Testis (tissue), 2 donors: ENCODE results near the gene DLG5.

Experiments used
- POLR2A ChIP-seq: fragments of 450-650 bp; IDR thresholded peaks from one replicate; pipeline ENCODE4 v1.6.1; 2017; ENCODE audit warnings: antibody characterized with exemption, mild to moderate bottlenecking, moderate library complexity
- TF ChIP-seq, protein P1 (sequence below), 3 experiments: fragments of 450-650 bp in 2 of 3; fragments of 200-600 bp in 1 of 3; sonication (generic) in 1 of 3; IDR thresholded peaks; one replicate each; pipeline ENCODE4 v1.5.1; 2016 to 2019; ENCODE audit warnings: antibody characterized with exemption in 3 of 3, mild to moderate bottlenecking in 2 of 3, moderate library complexity in 1 of 3

DNA sequence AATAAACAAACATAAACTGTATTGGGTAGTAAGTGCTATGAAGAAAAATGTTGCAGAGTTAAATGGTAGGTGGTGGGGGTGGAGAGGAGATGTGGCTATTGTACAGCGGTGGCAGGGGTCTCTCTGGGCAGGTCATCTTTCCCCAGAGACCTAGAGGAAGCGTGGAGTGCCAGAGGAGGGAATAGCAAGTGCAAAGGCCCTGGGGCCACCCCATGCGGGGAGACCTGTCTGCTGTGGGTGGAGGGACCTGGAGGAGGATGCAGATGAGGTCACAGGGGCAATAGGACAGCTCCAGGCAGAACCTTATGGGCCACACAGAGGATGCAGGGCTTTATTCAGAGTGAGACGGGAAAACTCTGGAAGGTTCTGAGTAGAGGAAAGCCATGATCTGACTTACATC lies 47.5 kb downstream of the DLG5 start:
- TF ChIP-seq, protein P1, sequence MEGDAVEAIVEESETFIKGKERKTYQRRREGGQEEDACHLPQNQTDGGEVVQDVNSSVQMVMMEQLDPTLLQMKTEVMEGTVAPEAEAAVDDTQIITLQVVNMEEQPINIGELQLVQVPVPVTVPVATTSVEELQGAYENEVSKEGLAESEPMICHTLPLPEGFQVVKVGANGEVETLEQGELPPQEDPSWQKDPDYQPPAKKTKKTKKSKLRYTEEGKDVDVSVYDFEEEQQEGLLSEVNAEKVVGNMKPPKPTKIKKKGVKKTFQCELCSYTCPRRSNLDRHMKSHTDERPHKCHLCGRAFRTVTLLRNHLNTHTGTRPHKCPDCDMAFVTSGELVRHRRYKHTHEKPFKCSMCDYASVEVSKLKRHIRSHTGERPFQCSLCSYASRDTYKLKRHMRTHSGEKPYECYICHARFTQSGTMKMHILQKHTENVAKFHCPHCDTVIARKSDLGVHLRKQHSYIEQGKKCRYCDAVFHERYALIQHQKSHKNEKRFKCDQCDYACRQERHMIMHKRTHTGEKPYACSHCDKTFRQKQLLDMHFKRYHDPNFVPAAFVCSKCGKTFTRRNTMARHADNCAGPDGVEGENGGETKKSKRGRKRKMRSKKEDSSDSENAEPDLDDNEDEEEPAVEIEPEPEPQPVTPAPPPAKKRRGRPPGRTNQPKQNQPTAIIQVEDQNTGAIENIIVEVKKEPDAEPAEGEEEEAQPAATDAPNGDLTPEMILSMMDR (IDR thresholded peaks at IDR 0.05) = no peak
- TF ChIP-seq POLR2A = no peak
